HCT116 (cell line): Measurements from ENCODE around the gene PGC. TPM values are rescaled to one million over a fixed set of nuclear protein-coding genes. Genes with fewer than 3 reads are reported as not detected.
A peak's percentile ranks its signal among the peaks of the same experiment; 100 is the strongest.

ENCODE experiments used
- ATAC-seq: fragments of 200-7000 bp; cut with Tn5 transposase; 2 replicates; pipeline ENCODE4 v1.9.1; 2020; ENCODE audit warnings: mild to moderate bottlenecking, moderate library complexity
- BruUV-seq: library from RNA; stranded (reverse); fragments of 400-500 nt; replicated peaks from 2 replicates; lab custom pipeline; 2021; lab: Mats Ljungman, UMichigan
- CTCF ChIA-PET: fragments of 300-600 bp; sonication (Branson Sonifier 250); formaldehyde crosslinking; loops from one replicate; lab custom pipeline; 2021; ENCODE audit warnings: antibody characterized with exemption; lab: Charles Lee
- POLR2A ChIA-PET: fragments of 300-600, 350-600 bp; sonication (Branson Sonifier 250); formaldehyde crosslinking; loops from one replicate; lab custom pipeline; 2021; ENCODE audit warnings: antibody characterized with exemption; lab: Charles Lee
- RAD21 ChIA-PET, 2 experiments: fragments of 300-600 bp; sonication (Branson Sonifier 250); formaldehyde crosslinking; loops; one replicate each; lab custom pipeline; 2023; ENCODE audit warnings: low total read pairs in 2 of 2; ENCODE audit not compliant: uncharacterized antibody in 2 of 2, unreplicated experiment in 2 of 2, low non-redundant PET in 1 of 2; lab: Charles Lee
- DNase-seq: peaks from one replicate; pipeline ENCODE4 v3.0.0-alpha.2; 2010; ENCODE audit warnings: low read depth, low spot score
- H2AFZ ChIP-seq: fragments of 200-600 bp; shearing (Covaris generic), sonication (generic); 2 replicates; pipeline ENCODE4 v1.6.1; 2017; ENCODE audit warnings: low read depth, mixed run types, mixed read lengths, antibody characterized with exemption, low read length; ENCODE audit not compliant: poor library complexity, severe bottlenecking
- H3K27ac ChIP-seq: 2 replicates; pipeline ENCODE4 v1.5.1; 2012; ENCODE audit warnings: low read depth, low read length
- H3K27me3 ChIP-seq: fragments of 200-600 bp; sonication (generic); 2 replicates; pipeline ENCODE4 v1.6.1; 2016; ENCODE audit warnings: mixed run types, low read length, mixed read lengths; ENCODE audit not compliant: insufficient read depth
- H3K36me3 ChIP-seq, 2 experiments: fragments of 200-500 bp in 1 of 2; fragments of 200-600 bp in 1 of 2; sonication (Bioruptor generic) in 1 of 2; sonication (generic) in 1 of 2; 2 replicates each; pipeline versions ENCODE4 v1.5.1 to v1.6.1; 2014 to 2016; ENCODE audit warnings: low read length in 2 of 2, inconsistent platforms in 1 of 2, mixed read lengths in 1 of 2, mixed run types in 1 of 2; ENCODE audit not compliant: insufficient read depth in 2 of 2, control insufficient read depth in 1 of 2
- H3K4me1 ChIP-seq, 2 experiments: fragments of 200-600 bp in 1 of 2; sonication (generic) in 1 of 2; 2 replicates each; pipeline versions ENCODE4 v1.5.1 to v1.6.1; 2012 to 2017; ENCODE audit warnings: low read length in 2 of 2, inconsistent platforms in 1 of 2, mild to moderate bottlenecking in 1 of 2, mixed read lengths in 1 of 2, mixed run types in 1 of 2, moderate library complexity in 1 of 2; ENCODE audit not compliant: insufficient read depth in 2 of 2, control insufficient read depth in 1 of 2
- H3K4me2 ChIP-seq: fragments of 200-600 bp; sonication (generic); 2 replicates; pipeline ENCODE4 v1.6.1; 2017; ENCODE audit warnings: mixed run types, low read length, mixed read lengths
- H3K4me3 ChIP-seq, 2 experiments: fragments of 200-600 bp in 1 of 2; sonication (generic) in 1 of 2; replicated peaks in 1 of 2; 2 replicates each; pipeline ENCODE4 v1.5.1; 2011 to 2016; ENCODE audit warnings: low read length in 2 of 2, control low read depth in 1 of 2, low read depth in 1 of 2, mild to moderate bottlenecking in 1 of 2, mixed read lengths in 1 of 2, mixed run types in 1 of 2
- H3K79me2 ChIP-seq: fragments of 200-600 bp; sonication (generic); 2 replicates; pipeline ENCODE4 v1.6.1; 2017; ENCODE audit warnings: mild to moderate bottlenecking, mixed run types, low read length, moderate library complexity, mixed read lengths; ENCODE audit not compliant: insufficient read depth
- H3K9ac ChIP-seq: fragments of 200-600 bp; sonication (generic); 2 replicates; pipeline ENCODE4 v1.6.1; 2016; ENCODE audit warnings: low read length, mixed read lengths
- H3K9me2 ChIP-seq: fragments of 200-600 bp; sonication (generic), shearing (Covaris generic); 2 replicates; pipeline ENCODE4 v1.6.1; 2017; ENCODE audit warnings: mixed run types, mild to moderate bottlenecking, moderate library complexity; ENCODE audit not compliant: insufficient read depth
- H3K9me3 ChIP-seq, 2 experiments: fragments of 200-500 bp in 1 of 2; fragments of 200-600 bp in 1 of 2; sonication (Bioruptor generic) in 1 of 2; sonication (generic) in 1 of 2; 2 replicates each; pipeline ENCODE4 v1.6.1; 2014 to 2017; ENCODE audit warnings: low read length in 2 of 2, mixed read lengths in 2 of 2, inconsistent platforms in 1 of 2, low read depth in 1 of 2, mild to moderate bottlenecking in 1 of 2, mixed run types in 1 of 2, moderate library complexity in 1 of 2; ENCODE audit not compliant: control insufficient read depth in 1 of 2, insufficient read depth in 1 of 2
- H4K20me1 ChIP-seq: fragments of 200-600 bp; sonication (generic), shearing (Covaris generic); 2 replicates; pipeline ENCODE4 v1.6.1; 2017; ENCODE audit warnings: mixed run types, mild to moderate bottlenecking, moderate library complexity; ENCODE audit not compliant: insufficient read depth
- CTCF ChIP-seq, 3 experiments: fragments of 200-600 bp in 1 of 3; sonication (generic) in 1 of 3; IDR thresholded peaks in 2 of 3; conservative IDR thresholded peaks in 1 of 3; 2 replicates each; pipeline ENCODE4 v1.5.1; 2012 to 2017; ENCODE audit warnings: low read depth in 2 of 3, low read length in 2 of 3, antibody characterized with exemption in 1 of 3, borderline replicate concordance in 1 of 3, control low read depth in 1 of 3, mild to moderate bottlenecking in 1 of 3, mixed read lengths in 1 of 3, mixed run types in 1 of 3, moderate library complexity in 1 of 3; ENCODE audit not compliant: insufficient read depth in 1 of 3
- FOSL1 ChIP-seq: IDR thresholded peaks from 2 replicates; pipeline ENCODE4 v1.6.1; 2012; ENCODE audit warnings: low read depth
- POLR2A ChIP-seq: IDR thresholded peaks from 2 replicates; pipeline ENCODE4 v1.7.0; 2011; ENCODE audit warnings: borderline replicate concordance; ENCODE audit not compliant: insufficient read depth, insufficient read length; ENCODE audit errors: extremely low read depth
- intact Hi-C: fragments of 100-400 bp; cut with micrococcal nuclease; formaldehyde crosslinking; loops from 2 replicates; pipeline ENCODE4 v1.10.0; 2022
- total RNA-seq: library from RNA; stranded (reverse); gene quantifications from one replicate; pipeline ENCODE4 v1.2.1, GENCODE V29; 2021; ENCODE audit not compliant: unreplicated experiment
- TF ChIP-seq, protein P1 (sequence below): IDR thresholded peaks from 2 replicates; pipeline ENCODE4 v1.6.1; 2012

PGC gene
- total RNA-seq, 1 experiment from 2014 or later: 1.2 TPM

DNA sequence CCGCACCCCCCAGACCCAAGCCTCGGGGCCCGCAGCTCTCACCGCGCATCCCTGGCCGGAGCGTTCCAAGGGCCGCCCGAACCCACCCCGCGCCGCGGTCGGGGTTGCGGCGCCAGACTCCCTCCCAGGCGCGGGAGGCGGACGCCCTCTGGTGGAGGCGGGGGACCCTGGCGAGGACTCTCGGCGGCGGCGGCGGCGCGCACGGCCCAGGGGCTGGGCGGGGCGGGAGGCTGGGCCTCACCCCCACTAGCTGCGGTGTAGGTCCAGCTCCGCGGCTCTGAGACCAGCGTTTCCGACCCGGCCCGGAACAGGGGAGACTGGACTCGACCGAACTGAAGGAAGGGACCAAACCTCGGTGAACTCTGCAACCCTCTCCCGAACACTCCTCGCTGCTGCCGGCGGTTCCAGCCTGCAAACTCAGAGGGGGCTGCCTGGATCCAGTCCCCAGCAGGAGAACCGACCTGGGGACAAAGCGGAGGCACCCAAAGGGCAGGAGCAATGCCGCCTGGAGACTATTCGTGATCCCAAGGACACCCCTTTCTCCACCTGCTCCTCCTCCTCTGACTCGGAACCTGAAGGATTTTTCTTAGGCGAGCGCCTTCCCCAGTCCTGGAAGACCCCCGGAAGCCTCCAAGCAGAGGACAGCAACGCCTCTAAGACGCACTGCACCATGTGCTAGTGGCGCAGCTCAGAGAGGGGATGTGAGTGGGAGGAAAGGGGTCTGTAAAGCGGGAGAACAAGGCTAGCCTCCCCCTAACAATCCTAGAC lies 39.4 kb upstream of the PGC start:
- POLR2A ChIA-PET: interaction anchor here (0.7 to 2.6 kb wide), 5 partner anchors 16 to 264 kb away, joined by 3 to 10 read pairs (median 5); partner anchors contain the start of genes BYSL, MED20 and TAF8
- H3K79me2 ChIP-seq: peaks cover 30% of the 10 kb centered on the region
- H3K9ac ChIP-seq: peak overlapping the region; percentile 98
- BruUV-seq: TSS peak; percentile 83
- H3K27me3 ChIP-seq: no peaks in the 10 kb centered on the region
- H4K20me1 ChIP-seq: no peaks in the 10 kb centered on the region
- intact Hi-C loops: loop anchor here (1.0 to 10.0 kb wide), 4 partner anchors 135 to 428 kb away; partner anchors contain the start of genes BYSL, MED20 and MRPS10
- CTCF ChIA-PET: interaction anchor here (0.6 to 3.3 kb wide), 16 partner anchors 8 to 1112 kb away, joined by 3 to 31 read pairs (median 4); partner anchors contain the start of genes BYSL, CCND3, MED20 and TAF8
- no peak overlapping the region for H2AFZ ChIP-seq
- peak overlapping the region; percentile 87 for H3K4me2 ChIP-seq
- H3K4me1 ChIP-seq: peaks cover 8 to 18% of the 10 kb centered on the region in 2 experiments
- no peaks in the 10 kb centered on the region for H3K9me2 ChIP-seq
- peaks cover 21% of the 10 kb centered on the region in 2 experiments for H3K36me3 ChIP-seq
- ATAC-seq (peak; percentile 82), DNase-seq (peak; percentile 23)
- TF ChIP-seq, protein P1, sequence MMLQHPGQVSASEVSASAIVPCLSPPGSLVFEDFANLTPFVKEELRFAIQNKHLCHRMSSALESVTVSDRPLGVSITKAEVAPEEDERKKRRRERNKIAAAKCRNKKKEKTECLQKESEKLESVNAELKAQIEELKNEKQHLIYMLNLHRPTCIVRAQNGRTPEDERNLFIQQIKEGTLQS: no peak
- TF ChIP-seq POLR2A (peak; percentile 38), CTCF (IDR thresholded peaks at IDR 0.05 in 2 of 3, conservative IDR thresholded peaks at IDR 0.05 in 1 of 3; ENCODE audit: borderline replicate concordance in 1 of 3, insufficient read depth in 1 of 3, low read depth in 2 of 3, low read length in 2 of 3) (peak in 2 of 3 experiments; percentile 61 to 75; a peak in 4 of 6 replicates), FOSL1 (no peak)
- H3K4me3 ChIP-seq: peak overlapping the region; percentile 67 to 98
- peak overlapping the region; percentile 84 for H3K27ac ChIP-seq
- no peaks in the 10 kb centered on the region for H3K9me3 ChIP-seq
- RAD21 ChIA-PET: no interaction called here
